HG02623 (cell line): ENCODE data around the gene COL4A6.
"Not testable (repeated sequence)": the region's sequence is repeated elsewhere in the genome, so short reads cannot be mapped to it uniquely, and the experiment has no call there.

Source experiments
- ATAC-seq: cut with Tn5 transposase; IDR thresholded peaks from one replicate; pipeline ENCODE4 v1.9.1; 2021; ENCODE audit warnings: moderate library complexity; ENCODE audit not compliant: unreplicated experiment

The COL4A6 gene

DNA sequence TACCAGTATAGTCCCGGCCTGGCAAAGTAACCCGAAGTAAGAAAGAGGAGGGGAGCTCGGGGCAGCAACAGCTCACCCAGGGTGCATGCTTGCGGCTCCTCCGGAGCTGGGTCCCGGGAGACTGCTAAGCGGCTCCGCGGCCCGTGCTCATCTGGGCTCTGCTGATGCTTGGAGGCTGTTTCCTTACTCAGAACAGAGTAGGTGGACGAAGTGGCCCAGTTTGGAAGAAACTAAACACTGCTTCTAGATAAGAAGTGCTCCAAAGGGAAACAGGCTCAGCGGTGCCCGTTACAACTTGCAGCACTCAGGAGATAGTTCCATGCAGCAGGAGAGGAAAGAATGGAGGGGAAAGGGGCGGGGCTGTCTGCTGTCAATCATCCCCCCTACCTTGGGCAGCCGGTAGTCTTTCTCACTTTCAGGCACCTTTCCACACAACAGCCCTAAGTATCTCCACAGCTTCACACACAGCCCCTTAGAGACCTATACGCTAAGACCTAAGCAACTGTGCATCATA is at the start of gene COL4A6:
Gene COL4A6, minus strand, starts transcription at position 313 of the 514 bp plus-strand sequence. Its CDS starts 226 bp downstream, at position 87.
- no peak for ATAC-seq

DNA sequence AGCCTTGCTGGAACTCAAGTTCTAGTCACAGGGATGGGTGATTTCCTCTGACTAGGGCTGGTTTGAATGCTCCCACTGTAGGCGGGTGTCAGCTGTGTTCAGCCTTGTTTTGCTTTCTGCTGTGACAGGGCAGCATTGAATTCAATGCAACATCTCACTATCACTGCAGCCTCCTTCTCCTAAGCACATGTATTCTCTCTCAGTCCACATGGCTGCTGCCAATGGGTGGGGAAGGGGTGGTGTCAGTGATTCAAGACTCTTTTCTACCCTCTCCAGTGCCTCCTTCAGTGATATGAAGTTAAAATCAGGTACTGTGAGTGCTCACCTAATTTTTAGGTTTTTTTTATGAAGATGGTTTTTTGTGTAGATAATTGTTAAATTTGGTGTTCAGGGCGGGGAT is 47.7 kb upstream of the COL4A6 start:
- no peak for ATAC-seq

DNA sequence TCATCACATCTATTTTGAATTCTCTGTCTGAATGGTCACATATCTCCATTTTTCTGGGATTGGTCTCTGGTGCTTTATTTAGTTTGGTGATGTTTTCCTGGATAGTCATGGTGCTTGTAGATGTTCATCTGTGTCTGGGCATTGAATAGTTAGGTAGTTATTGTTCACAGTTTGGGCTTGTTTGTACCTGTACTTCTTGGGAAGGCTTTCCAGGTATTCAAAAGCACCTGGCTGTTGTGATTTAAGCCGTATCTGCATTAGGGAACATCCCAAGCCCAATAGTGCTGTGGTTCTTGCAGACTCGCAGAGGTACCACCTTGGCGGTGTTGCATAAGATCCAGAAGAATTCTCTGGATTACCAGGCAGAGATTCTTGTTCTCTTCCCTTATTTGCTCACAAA is 46.0 kb upstream of the COL4A6 start:
- ATAC-seq, result no peak

DNA sequence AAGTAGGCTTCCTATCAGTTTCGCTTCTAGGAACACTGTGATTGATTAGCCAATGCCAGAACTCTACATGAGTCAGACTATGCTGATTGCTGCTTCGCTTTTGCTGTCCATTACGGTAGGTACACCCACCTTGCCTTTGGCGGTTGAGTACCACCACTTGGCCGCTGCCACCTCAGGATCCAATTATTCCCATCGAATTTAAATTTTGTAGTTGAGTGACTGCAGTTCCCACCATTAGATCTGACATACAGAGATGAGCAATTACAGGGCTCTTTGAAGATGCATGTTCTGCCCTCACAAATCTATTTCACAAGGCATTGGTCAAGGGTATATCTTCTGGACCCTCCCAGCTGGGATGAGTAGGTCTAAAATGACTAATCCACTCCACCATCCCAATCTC is 43.3 kb upstream of the COL4A6 start:
- not testable (repeated sequence) for ATAC-seq

DNA sequence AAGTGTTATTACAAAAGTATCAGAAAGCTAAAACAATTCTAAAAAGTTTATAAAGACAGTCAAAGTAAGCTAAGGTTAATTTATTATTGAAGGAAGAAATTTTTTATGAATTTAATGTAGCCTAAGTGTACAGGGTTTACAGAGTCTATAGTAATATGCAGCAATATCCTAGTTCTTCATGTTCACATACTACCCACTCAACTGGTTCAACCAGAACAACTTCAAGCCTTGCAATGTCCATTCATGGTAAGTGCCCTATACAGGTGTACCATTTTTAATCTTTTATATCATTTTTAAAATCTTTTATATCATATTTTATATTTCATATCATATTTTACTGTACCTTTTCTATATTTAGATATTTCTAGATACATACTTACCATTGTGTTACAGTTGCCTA is 35.8 kb upstream of the COL4A6 start:
- ATAC-seq, result no peak

DNA sequence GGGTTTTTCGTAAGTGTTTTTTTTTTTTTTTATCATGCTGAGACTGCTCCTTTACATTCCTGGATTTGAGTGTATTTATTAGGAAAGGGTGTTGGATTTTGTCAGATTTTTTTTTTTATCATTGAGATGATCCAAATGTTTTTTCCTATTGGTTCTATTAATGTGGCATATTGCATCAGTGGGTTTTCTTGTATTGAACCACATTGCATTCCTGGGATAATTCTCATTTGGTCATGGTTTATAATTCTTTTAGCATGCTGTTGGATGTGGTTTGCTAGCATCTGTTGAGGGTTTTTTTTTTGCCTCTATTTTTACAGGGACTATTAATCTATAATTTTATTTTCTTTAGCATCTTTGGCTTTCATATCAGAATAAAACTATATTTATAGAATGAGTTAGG is 30.3 kb upstream of the COL4A6 start:
- no peak for ATAC-seq

DNA sequence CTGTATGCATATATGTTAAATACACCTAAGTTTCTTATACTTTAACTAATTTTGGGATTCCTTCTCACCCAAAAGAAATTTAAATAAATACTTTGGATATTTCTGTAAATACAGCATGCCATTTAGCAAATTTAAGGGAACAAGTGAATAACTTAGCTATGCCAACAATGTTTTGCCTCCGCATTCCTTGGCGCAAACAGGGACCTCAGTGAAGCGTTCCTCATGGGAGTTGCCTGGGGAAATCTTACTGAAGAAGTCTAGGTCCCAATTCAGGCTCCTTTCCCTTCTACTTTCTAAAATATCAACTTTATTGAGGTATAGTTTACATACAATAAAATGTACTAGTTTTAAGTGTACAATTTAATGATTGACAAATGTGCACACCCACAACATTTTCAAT is 26.4 kb upstream of the COL4A6 start:
- ATAC-seq, result no peak

DNA sequence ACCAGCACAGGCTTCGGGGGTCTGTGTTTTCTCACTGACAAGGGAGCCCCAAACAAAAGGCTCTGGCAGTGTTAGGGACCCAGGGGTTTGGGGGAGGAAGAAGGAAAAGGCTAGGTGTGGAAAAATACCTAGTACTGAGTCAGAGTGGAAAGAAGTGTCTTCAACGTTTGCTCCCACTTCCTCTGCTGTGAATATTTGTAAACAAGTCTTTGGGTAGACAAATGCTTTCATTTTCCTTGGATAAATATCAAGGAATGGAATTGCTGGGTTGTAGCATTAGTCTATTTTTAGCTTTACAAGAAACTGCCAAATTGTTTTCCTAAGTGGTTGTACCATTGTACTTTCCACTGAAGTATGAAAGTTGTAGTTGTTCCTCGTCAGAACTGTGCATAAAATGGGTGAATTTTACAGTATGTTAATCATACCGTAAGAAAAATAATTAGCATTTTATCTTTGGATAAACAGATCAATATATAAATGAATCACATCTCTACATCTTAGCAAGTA is 18.8 kb upstream of the COL4A6 start:
- no peak for ATAC-seq

DNA sequence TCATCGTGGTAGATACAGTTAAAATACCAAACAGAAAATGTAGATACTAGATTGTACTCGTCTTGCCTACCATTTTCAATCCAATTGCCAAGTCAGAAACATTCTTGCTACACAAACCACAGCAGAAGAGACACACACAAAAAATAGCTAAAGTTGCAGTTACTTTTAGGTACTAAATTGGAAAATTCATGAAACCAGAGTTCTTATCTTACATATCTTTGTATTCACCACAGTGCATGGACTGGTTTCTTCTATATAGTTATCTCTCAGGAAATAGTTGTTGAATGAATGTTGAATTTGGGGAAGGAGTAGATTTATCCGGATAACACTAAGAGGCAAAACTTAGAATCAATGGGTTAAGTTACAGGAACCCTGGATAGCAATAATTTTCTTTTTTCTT is 15.6 kb upstream of the COL4A6 start:
- no peak for ATAC-seq

DNA sequence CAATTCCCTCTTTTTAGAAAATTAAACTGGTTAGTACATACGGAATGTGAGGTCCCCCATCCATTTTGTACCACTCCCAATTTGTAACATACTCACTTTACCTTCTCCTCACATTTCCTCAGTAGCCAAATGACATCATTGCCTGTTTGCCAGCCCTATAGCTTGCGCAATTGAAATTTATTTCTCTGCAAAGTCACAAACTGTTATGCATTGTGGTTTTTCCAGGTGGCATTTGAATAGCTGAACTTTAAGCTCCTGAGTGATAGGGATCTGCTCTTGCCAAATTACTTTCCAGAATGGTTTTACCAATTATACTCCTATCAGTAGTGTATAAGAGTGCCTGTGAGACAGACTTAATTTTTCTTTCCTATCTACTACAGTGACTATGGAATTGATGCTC is 9.1 kb upstream of the COL4A6 start:
- ATAC-seq, result no peak

DNA sequence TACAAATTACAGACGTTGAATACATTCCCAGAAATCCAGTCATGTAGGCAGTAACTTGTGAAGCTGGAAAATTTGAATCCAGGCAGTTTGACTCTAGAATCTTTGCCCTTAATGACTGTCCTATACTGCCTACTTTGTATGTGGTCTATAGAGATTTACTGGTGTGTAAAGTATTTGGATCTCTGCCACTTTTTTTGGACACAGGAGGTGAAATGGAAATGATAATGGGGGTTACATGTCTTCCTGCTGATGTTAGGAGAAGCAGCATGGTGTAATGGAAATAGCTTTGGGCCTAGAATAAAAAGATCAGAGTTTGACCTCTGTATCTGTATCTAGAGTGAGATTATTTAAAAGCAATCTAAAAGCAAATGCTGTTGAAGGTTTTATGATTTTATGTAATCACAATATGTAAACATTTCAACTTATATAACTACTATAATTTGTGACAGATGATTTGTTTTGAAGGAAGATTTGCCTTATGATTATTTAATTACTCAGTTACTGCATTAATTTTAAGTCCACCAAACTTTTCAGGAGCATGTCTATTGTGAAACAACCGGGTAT is 4.8 kb upstream of the COL4A6 start:
- no peak for ATAC-seq

DNA sequence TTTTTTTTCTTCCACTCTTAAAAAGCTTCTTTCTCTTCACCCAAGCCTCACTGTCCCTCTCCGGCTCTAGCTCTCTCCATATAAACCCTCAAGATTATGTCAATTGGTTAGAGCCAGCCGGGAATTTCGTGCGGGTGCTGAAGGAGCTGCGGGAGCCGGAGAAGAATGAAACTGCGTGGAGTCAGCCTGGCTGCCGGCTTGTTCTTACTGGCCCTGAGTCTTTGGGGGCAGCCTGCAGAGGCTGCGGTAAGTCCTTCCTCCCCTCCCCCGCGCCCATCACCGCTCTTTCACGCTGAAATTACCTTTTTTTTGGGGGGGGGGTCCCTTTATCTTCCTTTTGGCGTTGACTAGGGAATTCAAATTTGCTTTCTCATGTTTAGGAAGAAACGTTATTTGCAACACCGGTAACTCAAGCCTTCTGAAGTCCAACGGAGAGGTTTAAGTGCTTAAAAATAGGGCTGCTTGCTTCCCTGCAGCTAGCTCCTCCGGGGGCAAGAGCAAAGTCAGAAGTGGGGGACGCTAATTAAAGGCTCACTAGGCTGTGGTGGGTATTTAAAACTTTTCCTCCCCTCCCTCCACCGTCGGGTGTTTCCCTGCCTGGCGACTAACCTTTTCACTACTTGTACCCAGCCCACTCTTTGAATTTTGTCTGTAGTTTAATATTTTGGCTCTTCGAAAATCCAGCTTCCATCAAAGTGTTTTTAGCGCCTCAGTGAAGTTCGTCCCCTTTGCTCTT is 1.9 kb upstream of the COL4A6 start:
- ATAC-seq, result no peak

DNA sequence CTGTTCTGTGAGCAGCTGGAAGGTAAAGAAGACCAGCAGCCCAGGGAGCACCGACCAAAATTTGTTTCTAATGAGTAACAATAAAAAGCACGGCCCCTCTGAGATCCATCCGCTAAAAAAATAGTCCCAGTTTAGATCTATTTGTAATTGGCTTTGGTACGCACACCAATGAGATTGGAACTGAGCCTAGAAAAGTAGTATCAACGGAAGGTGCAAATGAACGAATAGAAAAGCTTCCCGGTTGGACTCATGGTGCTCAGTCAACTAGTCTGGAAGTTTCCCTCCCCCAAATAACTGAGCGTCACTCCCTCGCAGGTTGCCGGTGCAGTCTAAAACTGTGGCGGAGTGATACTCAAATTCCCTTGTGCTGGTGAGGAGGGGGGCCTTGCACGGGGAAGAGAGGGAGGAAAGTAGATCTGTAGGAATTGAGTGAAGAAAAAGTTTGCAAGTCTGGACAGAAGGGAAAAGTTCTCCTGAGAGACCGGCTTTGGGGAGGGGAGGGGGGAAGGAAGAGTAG is 1.3 kb upstream of the COL4A6 start, which contains the start of gene COL4A5:
Gene COL4A5, plus strand, starts transcription at position 413 of the 517 bp plus-strand sequence. CDS start 288 bp downstream, outside the sequence.
- no peak for ATAC-seq

DNA sequence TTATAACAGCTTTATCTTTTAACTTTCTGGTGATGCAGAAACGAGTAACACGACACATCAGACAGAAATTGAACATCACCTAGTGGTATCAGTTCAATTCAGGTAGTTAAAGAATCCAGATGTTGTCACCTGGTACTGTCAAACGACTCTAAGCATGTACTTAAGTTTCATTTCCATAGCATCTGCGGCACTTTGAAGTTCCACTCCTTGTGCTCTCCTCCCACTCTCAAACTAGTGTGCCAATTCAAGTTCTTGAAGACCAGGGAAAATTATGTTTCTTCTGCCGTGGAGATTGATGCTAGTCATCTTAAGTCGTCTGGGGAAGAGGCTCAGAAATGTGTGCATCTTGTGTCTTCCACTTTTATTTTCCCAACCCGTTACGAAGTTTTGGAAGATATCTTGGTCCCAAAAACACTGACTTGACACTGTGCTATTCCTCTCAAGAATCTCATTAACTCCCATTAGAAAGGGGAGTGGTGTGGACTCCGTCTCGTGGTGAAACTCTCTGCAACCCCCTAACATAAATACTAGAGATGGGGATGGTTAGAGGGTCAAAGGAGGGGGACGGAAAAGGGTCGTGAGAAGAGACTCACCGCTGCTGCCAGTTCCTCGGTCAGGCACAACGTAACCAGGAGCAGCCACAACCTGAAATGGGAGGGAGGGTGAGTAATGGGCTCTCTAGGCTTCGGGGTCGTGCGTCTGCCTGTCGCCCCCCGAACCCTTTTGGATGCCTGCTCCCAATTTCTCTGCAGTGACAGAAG is 693 bp downstream of the COL4A6 start:
- ATAC-seq, result no peak

DNA sequence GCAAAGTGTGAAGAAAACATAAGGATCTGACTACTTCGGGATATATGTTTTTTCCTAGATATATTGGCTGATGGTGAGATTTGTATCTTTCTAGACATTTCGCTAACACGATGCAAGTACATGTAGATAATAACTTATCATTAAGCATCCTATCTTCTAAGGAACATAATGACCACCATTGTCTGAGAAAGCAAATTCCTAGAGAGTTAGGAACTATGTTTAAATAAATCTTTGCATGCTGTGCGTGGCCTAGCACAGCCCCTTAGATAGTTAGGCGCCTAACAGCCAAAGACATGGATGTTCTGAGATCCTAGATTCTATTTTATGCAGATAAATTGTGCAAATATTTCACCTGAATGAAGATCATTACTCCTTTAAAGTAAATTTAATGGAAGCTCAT is 3.0 kb downstream of the COL4A6 start:
- no peak for ATAC-seq

DNA sequence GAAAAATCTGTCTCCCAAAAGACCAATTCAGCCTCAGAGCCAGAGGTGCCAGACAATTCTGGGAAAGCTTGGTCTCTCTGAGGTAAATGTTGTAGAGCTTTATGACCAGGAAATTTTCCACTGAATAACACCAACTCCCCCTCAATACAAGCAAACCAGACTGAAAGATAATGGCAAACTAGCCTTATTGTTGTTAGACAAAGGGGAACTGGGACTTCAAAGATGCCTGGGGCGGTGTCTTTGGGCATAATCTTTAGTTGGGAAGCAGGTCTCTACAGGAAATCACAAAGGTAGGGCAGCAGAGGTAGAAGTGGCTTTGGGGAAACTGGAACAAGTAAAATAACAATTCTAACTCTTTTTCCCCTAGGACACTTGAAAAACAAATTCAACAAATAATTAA is 12.0 kb downstream of the COL4A6 start:
- no peak for ATAC-seq

DNA sequence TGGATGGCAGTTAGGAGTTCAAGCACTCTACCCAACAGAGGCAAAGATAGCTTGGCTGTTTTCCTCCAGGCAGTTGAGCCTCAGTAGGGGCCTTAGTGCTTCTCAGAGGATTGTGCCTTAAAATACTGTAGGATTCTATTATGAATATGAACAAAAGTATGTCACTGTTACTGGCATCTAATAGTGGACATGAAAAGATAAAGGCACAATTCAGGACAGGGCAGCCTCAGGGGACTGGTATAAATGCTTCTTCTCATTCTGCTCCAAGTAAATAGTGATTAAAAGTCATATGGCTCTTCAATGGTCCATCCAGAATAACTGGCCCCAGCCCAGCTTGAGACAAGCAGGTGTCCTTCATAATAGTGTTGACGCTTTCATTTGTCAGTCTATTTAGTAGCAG is 17.7 kb downstream of the COL4A6 start:
- no peak for ATAC-seq

DNA sequence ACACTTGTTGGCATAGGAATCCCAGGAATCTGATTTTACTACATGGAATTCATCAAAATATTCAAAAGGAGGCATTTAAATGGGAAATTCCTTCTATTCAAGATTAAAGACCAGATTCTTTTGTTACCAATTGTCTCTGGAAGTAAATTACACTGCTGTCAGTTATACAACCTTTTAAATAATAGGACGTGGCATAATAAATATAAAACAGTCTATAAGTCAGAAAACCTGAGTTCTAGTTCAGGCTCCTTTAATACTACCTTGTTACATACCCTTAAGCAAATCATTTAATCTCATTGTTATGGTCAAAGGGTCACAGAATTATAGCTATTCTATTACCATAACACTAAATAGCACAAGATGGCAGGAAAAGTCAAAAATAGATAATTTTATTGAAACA is 18.8 kb downstream of the COL4A6 start:
- no peak for ATAC-seq

DNA sequence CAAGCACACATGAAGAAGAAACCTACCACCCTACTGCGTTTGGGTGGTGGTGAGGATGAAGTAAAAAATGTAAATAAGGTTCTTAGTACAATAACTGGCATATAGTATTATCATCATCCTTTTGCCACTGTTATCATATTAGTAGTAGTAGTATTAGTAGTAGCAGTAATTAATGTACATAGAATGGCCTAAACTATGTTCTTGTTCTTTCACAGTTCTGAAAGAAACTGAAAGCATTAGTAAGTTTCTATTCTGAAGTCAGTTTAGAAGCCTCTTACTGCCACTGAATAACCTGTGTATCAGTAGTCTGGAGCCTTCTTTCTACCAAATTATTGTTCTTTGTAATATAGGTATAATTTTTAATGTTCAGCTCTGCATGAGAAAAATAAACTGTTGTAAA is 21.0 kb downstream of the COL4A6 start:
- ATAC-seq, result no peak

DNA sequence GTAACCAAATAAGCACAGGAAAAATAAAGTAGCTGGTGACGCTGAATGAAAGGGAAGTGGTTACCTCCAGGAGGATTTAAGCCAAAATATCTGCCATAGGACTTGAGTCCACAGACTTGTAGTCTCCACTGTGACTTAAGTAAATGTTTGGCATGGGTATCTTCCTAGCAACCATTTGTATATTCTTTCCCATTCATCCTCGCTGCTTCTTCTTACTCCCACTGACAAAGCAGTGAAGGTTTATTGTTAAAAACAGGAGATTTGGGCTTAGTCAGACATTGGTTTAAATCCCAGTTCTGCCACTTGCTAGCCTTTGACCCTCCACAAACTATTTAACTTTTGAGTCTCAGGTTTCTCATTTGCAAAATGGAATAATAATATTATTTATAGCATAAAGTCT is 22.3 kb downstream of the COL4A6 start:
- ATAC-seq, result no peak

DNA sequence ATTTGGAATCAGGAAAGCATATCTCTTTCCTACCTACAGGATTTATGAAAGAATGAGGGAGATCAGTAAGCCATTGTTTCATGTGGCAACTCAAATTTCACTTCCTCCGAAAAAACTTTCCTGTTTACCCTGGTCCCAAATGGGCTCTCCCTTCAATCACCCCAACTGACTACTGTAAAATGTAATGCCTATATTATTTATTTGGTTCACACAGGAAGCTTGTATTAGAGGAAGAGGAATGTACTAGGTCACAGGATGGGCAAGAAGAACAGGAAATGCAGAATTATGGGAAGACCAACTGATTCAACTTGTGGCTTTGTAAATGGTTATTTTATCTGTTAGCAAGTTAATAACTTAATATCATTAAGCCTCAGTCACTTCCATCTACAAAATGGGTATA is 23.1 kb downstream of the COL4A6 start:
- ATAC-seq, result no peak
